HG03439 (cell line): Measurements from ENCODE around the gene YARS1.

ENCODE experiments used
- ATAC-seq: cut with Tn5 transposase; IDR thresholded peaks from one replicate; pipeline ENCODE4 v1.9.1; 2021; ENCODE audit warnings: mild to moderate bottlenecking, moderate library complexity; ENCODE audit not compliant: unreplicated experiment

The YARS1 gene

GRCh38 chr1:32817159-32817814 lies at the start of gene YARS1, which contains the start of gene S100PBP:
Gene YARS1, minus strand, starts transcription at chr1:32817358. Its CDS starts 114 bp downstream, at chr1:32817244.
Gene S100PBP, plus strand, starts transcription at chr1:32817653. Its CDS starts 8,447 bp downstream, at chr1:32826100.
- ATAC-seq: peak; percentile 90

DNA sequence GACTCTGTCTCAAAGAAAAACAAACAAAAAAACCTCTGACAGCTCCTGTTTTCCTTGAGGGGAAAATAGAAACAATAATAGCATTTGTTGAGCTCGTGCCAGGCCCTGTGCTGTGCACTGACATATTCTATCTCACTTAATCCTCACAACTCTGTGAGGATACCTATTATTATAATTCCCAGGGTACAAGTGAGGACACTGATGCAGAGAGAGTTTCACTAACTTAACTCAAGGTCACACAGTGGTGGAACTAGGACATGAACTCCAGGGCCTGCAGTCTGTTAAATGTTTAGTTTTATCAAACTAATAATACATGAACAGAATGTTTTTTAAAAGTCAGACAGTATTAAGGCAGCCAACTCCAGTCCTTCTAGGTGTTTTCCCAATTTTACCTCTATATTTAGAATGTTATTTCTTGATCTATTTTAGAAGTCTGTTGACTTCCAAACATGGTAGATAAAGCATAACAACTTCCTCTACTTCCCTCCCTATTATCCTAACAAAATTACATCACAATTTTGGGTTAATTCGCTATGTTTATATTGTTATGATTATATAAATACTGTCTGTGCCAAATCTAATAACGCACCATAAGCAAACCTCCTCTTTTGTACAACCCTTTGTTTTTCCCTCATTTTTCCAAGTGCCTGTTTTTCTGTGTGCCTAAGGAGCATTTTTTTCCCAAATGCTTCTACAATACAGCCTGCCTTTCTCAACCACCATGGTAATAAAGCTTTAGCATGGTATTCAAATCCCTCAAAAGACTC lies 48.7 kb upstream of the YARS1 start:
- no peak for ATAC-seq

DNA sequence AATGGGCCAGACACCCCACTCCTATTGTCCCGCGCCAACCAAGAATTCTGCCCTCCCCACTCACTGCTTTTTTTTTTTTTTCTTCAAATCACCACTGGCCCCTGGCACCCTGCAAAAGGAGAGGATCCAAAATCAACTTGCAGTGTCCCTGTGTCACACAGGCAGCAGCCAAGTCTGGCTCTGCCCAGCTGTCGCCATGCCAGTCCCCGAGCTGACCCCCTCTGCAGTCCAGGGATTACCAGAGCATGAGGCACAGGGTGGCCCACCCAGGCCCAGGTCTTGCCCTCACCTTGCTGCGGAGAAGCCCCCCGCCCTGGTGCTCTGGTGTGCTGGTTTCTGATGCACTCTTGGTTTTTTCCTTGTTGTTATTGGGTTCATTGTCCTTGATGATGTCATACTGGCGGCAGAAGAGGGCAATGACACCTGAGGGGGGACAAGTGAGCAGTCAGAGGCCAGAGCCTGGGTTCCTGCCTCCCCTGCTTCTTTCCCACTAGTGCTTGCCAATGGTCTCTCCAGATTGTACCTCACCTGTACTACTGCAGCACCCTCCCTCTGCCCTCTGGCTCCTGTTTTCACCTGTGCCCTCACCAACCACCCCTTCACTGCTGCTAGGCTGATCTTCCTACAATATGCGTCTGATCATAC lies 47.3 kb upstream of the YARS1 start:
- no peak for ATAC-seq

GRCh38 chr1:32863881-32864245 lies 46.7 kb upstream of the YARS1 start:
- no peak for ATAC-seq

DNA sequence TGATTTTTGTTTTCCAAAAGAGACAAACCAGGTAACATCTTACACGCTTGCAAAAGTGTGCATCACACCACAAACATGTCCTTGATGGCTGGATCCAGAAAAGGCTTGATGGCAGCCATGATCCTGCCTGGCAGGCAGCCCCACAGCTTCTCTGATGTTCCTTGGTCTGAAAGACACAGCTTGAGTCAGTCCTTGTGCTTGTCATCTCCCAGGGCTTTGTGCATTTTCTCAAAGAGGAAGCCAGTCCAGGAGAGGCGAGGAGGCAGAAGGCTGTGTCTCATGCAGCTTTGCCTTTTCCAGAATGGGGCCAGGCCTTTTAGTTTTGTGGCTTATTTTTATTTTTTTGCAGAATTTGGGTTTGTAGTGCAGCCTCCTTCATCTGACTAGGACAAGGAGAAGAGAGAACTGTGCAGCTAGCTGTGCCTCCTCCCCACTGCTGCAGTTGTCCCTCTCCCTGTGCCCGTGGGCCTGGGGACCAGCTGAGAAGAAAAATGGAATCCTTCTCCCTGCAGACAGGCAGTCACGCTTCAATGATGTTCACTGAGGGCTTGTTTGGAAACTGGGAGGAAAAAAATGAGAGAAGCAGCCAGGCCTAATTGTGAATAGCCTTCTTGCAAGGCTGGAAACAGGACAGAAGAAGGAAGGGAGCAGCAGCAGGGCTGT lies 46.2 kb upstream of the YARS1 start:
- no peak for ATAC-seq

- ATAC-seq: no peak
Measured at GRCh38 chr1:32861904-32862695, 44.9 kb upstream of the YARS1 start.

- ATAC-seq: no peak
Measured at GRCh38 chr1:32860566-32860965, 43.4 kb upstream of the YARS1 start.

DNA sequence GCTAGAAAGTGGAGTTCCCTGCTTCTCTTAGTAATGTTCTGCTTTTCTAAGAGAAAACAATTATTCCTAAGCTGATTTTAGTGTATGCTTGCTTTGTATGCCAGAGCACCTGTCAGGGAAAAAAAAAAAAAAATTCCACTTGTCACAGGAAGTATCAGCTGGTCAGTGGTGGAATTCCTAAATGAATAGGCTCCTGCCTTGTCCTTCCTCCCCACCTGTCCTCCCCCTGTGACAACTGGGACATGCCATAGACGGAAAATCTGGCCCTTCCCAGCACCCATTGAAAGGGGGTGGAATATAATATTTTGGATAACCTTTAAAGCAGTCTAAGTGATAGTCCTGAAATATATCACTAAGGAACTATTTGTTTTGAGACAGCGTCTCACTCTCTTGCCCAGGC lies 42.8 kb upstream of the YARS1 start:
- no peak for ATAC-seq

- no peak for ATAC-seq
Measured at GRCh38 chr1:32858791-32859190, 41.6 kb upstream of the YARS1 start.

- ATAC-seq: no peak
Measured at GRCh38 chr1:32858136-32858535, 41.0 kb upstream of the YARS1 start.

GRCh38 chr1:32855861-32856617 lies 38.9 kb upstream of the YARS1 start:
- no peak for ATAC-seq

GRCh38 chr1:32848354-32849063 lies 31.4 kb upstream of the YARS1 start:
- no peak for ATAC-seq

DNA sequence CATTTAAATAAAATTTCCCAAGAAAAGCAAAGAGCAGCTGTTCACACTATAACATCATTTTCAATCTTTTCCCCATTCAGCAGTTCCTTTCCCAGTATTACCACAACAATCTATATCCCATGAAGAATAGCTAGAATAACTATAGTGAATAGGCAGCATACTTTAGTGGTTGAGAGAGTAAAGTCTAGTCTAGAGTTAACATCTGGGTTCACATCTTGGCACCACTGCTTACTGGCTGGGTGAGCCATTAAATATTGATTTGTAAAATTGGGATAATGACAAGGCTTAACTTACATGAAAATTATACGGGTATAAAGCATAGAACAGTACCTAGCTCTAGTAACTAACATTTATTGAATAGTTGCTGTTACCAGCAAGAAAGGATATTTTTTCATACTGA lies 14.7 kb upstream of the YARS1 start:
- no peak for ATAC-seq

- ATAC-seq: no peak
Measured at GRCh38 chr1:32830092-32830852, 13.1 kb upstream of the YARS1 start.

GRCh38 chr1:32828341-32828740 lies 11.2 kb upstream of the YARS1 start:
- ATAC-seq: no peak

DNA sequence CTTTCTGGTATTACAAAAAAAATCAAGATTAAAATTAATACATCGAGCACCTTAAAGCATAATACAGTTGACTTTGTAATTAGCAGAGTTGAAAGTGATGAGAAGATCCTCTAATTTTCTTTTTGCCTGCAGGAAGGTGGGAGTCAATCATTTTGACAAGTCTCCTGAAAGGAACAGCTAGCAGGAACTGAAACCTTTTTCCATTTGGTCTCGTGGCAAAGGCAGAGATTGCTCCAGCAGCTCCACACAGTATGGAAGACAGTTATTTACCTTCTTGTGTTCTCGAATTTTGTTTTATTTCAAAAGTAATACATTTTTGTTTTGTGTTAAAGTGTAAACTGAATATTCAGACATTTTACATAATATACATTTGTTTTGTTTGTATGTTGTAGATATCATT lies 8.0 kb upstream of the YARS1 start:
- ATAC-seq: no peak

DNA sequence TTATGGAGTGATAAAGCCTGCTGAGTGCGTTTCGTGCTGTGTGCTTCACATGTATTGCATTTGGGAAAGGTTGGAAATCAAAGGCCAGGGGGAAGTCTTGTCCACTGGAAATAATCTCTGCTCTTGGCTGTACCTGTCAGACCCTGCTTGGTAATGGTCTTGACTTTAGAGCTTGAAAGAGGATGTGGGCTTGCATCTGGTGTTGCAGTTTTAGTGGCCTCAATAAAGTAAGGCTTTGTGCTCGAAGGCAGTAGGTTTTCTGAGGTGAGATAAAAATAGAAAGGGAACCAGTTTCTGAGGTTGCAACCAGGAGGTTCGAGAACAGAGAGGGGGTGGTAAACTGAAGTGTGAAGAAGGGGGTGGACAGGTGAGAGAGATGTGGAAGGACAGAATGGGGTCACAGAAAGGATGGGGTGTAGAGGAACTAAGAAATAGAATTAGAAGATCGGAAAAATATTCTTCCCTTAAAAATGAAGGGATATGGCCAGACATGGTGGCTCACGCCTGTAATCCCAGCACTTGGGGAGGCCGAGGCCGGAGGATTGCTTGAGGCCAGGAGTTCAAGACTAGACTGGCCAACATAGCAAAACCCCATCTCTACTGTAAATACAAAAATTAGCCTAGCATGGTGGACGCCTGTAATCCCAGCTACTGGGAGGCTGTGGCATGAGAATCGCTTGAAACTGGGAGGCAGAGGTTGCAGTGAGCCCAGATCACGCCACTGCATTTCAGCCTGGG lies 1.8 kb upstream of the YARS1 start:
- no peak for ATAC-seq
